RWPE2 (cell line): ENCODE results near the gene PPP1R27.
A peak's percentile ranks its signal among the peaks of the same experiment; 100 is the strongest.

Source experiments
- ATAC-seq: fragments of 200-7000 bp; cut with Tn5 transposase; 3 replicates; pipeline ENCODE4 v1.9.1; 2021; ENCODE audit warnings: low read depth
- DNase-seq: peaks from one replicate; pipeline ENCODE4 v3.0.0-alpha.2; 2020; ENCODE audit warnings: low spot score
- H3K27ac ChIP-seq: fragments of 450-650 bp; 2 replicates; pipeline ENCODE4 v1.5.1; 2017; ENCODE audit warnings: mild to moderate bottlenecking; ENCODE audit not compliant: poor library complexity, severe bottlenecking
- H3K27me3 ChIP-seq: fragments of 250-450 bp; sonication (Bioruptor Pico); 2 replicates; pipeline ENCODE4 v1.5.1; 2021; ENCODE audit warnings: mild to moderate bottlenecking, moderate library complexity; ENCODE audit not compliant: insufficient read depth, poor library complexity, severe bottlenecking
- H3K36me3 ChIP-seq: fragments of 250-450 bp; sonication (Bioruptor Pico); 2 replicates; pipeline ENCODE4 v1.5.1; 2020; ENCODE audit warnings: low read depth, mild to moderate bottlenecking, moderate library complexity
- H3K4me1 ChIP-seq: fragments of 250-450 bp; sonication (Bioruptor Pico); 2 replicates; pipeline ENCODE4 v1.5.1; 2021; ENCODE audit warnings: mild to moderate bottlenecking, moderate library complexity; ENCODE audit not compliant: insufficient read depth, poor library complexity, severe bottlenecking
- H3K4me3 ChIP-seq: fragments of 250-450 bp; sonication (Bioruptor Pico); 2 replicates; pipeline ENCODE4 v1.5.1; 2021; ENCODE audit warnings: mild to moderate bottlenecking, moderate library complexity; ENCODE audit not compliant: severe bottlenecking
- H3K9me3 ChIP-seq: fragments of 250-450 bp; sonication (Bioruptor Pico); 2 replicates; pipeline ENCODE4 v1.5.1; 2021; ENCODE audit warnings: mild to moderate bottlenecking, moderate library complexity; ENCODE audit not compliant: severe bottlenecking
- TF ChIP-seq, protein P1 (sequence below): fragments of 450-650 bp; IDR thresholded peaks from one replicate; pipeline ENCODE4 v1.5.1; 2017; ENCODE audit warnings: mild to moderate bottlenecking, moderate library complexity; ENCODE audit not compliant: poor library complexity, severe bottlenecking

The PPP1R27 gene

DNA sequence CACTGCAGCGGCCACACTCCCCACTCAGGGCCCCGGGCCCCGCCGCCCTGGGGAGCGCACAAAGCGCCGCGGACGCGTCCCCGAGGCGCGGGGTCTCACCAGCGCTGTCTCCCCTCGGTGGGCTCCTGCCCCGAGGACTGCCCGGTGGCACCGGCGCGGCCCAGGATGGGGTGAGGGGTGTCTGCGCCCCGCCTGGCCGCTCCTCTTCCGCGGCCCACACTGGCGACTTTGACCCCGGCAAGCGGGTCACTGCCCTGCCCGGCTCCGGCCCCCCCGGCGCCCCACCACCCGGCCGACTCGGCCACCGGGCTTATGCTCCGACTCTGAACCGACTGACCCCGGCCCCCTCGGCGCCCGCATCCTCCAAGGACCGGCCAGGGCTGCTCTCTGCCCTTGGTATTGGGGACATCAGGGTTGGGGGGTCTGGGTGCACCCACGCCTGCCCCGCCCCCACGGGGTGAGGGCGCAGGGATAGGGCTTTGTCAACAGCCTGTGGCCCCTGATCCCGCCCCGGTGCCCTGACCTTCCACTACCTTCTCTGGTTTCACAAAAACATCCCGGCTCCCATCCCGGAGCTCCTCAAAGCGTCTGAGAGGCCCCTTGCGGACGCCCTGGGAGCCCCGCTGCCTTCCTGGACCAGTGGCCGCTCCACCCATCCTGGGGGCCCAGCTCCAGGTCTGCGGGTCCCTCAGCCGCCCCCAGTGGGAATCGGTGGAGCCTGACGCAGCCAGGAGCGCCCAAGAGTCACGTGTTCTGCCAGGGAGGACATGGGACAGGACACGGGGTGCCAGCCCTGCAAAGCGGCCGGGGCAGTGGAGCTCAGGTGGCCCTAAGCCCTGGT is 30.1 kb downstream of the PPP1R27 start:
- peak; percentile 70 for DNase-seq
- no peaks in the 10 kb centered on the region for H3K36me3 ChIP-seq
- no peak overlapping the region for H3K27ac ChIP-seq
- TF ChIP-seq, protein P1, sequence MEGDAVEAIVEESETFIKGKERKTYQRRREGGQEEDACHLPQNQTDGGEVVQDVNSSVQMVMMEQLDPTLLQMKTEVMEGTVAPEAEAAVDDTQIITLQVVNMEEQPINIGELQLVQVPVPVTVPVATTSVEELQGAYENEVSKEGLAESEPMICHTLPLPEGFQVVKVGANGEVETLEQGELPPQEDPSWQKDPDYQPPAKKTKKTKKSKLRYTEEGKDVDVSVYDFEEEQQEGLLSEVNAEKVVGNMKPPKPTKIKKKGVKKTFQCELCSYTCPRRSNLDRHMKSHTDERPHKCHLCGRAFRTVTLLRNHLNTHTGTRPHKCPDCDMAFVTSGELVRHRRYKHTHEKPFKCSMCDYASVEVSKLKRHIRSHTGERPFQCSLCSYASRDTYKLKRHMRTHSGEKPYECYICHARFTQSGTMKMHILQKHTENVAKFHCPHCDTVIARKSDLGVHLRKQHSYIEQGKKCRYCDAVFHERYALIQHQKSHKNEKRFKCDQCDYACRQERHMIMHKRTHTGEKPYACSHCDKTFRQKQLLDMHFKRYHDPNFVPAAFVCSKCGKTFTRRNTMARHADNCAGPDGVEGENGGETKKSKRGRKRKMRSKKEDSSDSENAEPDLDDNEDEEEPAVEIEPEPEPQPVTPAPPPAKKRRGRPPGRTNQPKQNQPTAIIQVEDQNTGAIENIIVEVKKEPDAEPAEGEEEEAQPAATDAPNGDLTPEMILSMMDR = no peak
- no peak for ATAC-seq
- H3K27me3 ChIP-seq = peaks cover 70% of the 10 kb centered on the region
- no peaks in the 10 kb centered on the region for H3K9me3 ChIP-seq
- H3K4me3 ChIP-seq = no peak overlapping the region
- no peaks in the 10 kb centered on the region for H3K4me1 ChIP-seq

DNA sequence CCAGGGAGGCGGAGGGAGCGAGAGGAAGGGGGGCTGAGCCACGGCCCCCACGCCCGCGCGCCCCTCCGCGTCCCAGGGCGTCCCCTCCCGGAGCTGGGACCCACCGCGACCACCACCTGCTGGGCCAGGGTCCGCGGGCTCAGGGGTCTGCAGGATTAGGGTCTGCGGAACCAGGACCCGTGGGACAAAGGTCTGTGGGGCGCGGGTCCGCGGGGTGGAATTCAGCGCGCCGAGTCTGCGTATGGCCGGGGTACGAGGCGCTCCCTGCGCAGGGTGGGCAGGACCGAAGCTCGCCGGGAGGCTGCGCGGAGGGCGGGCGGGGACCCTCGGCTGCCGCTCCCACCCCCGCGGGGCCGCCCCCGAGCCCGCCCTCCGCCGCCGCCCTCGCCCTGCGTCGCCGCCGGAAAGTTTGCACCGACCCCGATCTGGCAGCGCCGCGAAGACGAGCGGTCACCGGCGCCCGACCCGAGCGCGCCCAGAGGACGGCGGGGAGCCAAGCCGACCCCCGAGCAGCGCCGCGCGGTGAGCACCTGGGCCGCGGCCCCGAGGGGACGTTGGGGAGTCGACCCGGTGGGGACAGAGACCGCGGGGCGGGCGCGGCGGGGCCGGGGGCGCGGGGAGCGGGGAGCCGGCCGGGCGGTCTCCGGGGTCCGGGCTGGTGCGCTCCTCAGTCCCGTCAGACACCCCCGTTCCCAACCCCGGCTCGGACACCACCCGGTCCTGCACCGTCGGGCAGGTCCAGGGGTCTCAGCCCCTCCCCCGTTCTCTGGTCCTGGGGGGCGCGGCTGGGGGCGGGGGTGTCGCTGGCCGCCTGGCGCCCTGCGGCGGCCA is 30.9 kb downstream of the PPP1R27 start, which contains the start of gene GCGR:
Gene GCGR, plus strand, starts transcription at position 423 of the 831 bp plus-strand sequence. CDS start 4,869 bp downstream, outside the sequence.
- TF ChIP-seq, protein P1 = no peak
- H3K27me3 ChIP-seq = peaks cover 70% of the 10 kb centered on the region

GRCh38 chr17:81802856-81803643 is 31.8 kb downstream of the PPP1R27 start:
- peaks cover 64% of the 10 kb centered on the region for H3K27me3 ChIP-seq
- H3K4me1 ChIP-seq = no peaks in the 10 kb centered on the region
- H3K27ac ChIP-seq = no peak overlapping the region
- TF ChIP-seq, protein P1 = no peak
- ATAC-seq (no peak), DNase-seq (peak; percentile 61)
- H3K4me3 ChIP-seq = no peak overlapping the region
- H3K36me3 ChIP-seq = no peaks in the 10 kb centered on the region
- no peaks in the 10 kb centered on the region for H3K9me3 ChIP-seq

More for the DNA sequence above, 30.9 kb downstream of the PPP1R27 start, which contains the start of gene GCGR:
- H3K27ac ChIP-seq = no peak within 1 kb of the TSS
- H3K36me3 ChIP-seq = no peaks in the 10 kb centered on the region
- no peaks in the 10 kb centered on the region for H3K9me3 ChIP-seq
- ATAC-seq = no peak
- H3K4me1 ChIP-seq = no peaks in the 10 kb centered on the region
- peak; percentile 62 for DNase-seq
- no peak within 1 kb of the TSS for H3K4me3 ChIP-seq

DNA sequence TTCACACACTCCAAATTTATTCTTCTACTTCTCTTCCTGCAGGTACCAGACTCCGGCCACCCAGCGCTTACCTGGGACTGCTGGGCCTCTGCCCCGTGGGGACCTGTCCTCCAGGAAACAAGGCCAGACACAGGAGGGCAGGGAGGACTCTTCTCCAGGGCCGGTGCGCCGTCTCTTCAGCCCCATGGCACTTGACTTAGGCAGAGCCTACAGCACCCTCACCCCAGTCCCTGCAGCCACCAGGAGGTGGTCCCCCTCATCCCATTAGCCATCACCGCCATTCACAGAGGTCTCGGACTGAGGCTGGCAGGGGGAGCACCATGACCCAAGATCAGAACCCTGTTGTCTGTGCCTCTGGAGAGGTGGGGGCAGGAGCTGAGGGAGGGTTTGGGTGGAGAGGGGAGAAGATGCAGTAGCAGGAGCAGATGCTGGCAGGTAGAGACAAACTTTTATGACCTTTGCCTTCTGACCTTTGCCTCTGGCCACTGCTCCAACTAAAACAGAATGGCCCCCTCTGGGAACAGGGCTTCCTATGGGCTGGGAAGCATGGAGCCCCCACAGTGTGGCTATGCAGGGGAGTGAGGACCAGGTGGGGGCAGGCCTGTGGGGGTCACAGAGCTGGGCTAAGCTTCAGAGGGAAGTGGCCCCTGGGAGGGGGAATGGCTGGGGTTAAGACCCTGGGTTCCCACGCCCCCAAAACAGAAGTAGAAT is 32.6 kb downstream of the PPP1R27 start:
- Histone ChIP-seq H3K36me3 (no peaks in the 10 kb centered on the region), H3K9me3 (no peaks in the 10 kb centered on the region), H3K27me3 (peaks cover 55% of the 10 kb centered on the region), H3K27ac (no peak overlapping the region), H3K4me1 (no peaks in the 10 kb centered on the region), H3K4me3 (no peak overlapping the region)
- TF ChIP-seq, protein P1 = no peak
- DNase-seq (peak; percentile 60), ATAC-seq (no peak)
